ENCODE results near the gene KCTD19.

GRCh38 chr16:67361038-67361437, 34.5 kb upstream of the KCTD19 start:
- TF ChIP-seq CTCF (conservative IDR thresholded peaks at IDR 0.05; ENCODE audit: low read depth, low read length): no peak
- no peak for TF ChIP-seq EZH2 (IDR thresholded peaks at IDR 0.05; ENCODE audit: low read length, unreplicated experiment)
- no peak for TF ChIP-seq EZH2phosphoT487 (IDR thresholded peaks at IDR 0.05; ENCODE audit: borderline replicate concordance, low read length)

Data from PC-3 (cell line).